Brain microvascular endothelial cell (primary cell): Measurements from ENCODE around the gene FLT1.

ENCODE experiments used
- DNase-seq: peaks from one replicate; pipeline ENCODE4 v3.0.0-alpha.2; 2020
- H3K27ac ChIP-seq: fragments of 250-450 bp; sonication (Bioruptor Pico); 2 replicates; pipeline ENCODE4 v1.5.1; 2020; ENCODE audit warnings: mild to moderate bottlenecking, moderate library complexity
- H3K27me3 ChIP-seq: fragments of 250-450 bp; sonication (Bioruptor Pico); replicated peaks from 2 replicates; pipeline ENCODE4 v1.5.1; 2020; ENCODE audit warnings: mild to moderate bottlenecking
- H3K36me3 ChIP-seq: fragments of 250-450 bp; sonication (Bioruptor Pico); replicated peaks from 2 replicates; pipeline ENCODE4 v1.5.1; 2020; ENCODE audit warnings: mild to moderate bottlenecking
- H3K4me3 ChIP-seq: 2 replicates; pipeline ENCODE4 v1.5.1; 2011; ENCODE audit warnings: low read depth, mild to moderate bottlenecking, control low read depth, low read length, moderate library complexity
- CTCF ChIP-seq: IDR thresholded peaks from 2 replicates; pipeline ENCODE4 v1.5.1; 2011; ENCODE audit warnings: low read depth, mild to moderate bottlenecking, moderate library complexity, low read length, control low read depth, inconsistent platforms; ENCODE audit errors: missing control alignments
- in situ Hi-C: cut with HindIII; loops from 2 replicates; pipeline ENCODE4 v1.10.0; 2017; ENCODE audit warnings: low sequenced_read_pairs, low pct_ligation_motif_present

Gene FLT1

GRCh38 chr13:28408863-28409262 is 86.1 kb downstream of the FLT1 start:
- Histone ChIP-seq H3K4me3 (no peak overlapping the region), H3K27ac (no peak overlapping the region), H3K27me3 (no peaks in the 10 kb centered on the region), H3K36me3 (no peaks in the 10 kb centered on the region)
- DNase-seq = no peak
- in situ Hi-C loops = no loop called here
- no peak for TF ChIP-seq CTCF

DNA sequence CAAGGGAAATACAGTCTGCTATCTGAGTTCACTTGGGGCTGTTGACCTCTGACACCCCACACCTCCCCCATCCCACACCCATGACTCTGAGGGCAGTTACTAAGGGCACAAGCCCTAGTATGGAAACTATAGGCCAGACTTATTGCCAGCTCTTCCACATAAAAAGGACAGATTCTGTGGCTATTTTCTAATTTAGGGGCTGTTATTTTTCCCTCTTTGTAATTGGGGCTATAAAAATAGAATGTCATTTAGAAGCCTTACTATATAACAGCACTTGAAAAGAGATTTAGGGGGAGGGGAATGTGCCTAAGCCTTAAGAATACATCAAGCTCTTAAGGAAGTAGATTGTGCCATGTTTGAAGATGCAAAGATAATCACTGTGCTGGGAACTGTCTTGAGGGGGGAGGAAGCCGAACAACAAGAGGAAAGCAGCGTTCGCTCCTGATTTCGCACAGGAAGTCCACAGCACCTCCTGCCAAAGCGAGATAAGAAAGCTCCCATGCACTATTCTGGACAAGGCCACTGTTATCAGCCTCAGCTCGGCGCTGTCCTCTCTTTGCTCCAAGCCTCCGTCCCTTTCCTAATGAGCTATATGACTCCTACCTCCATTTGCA is 86.6 kb downstream of the FLT1 start:
- Histone ChIP-seq H3K27me3 (no peaks in the 10 kb centered on the region), H3K27ac (no peak overlapping the region), H3K4me3 (no peak overlapping the region), H3K36me3 (no peaks in the 10 kb centered on the region)
- peak; percentile 7 for DNase-seq
- in situ Hi-C loops = no loop called here
- TF ChIP-seq CTCF = no peak

- no peak for TF ChIP-seq CTCF
- in situ Hi-C loops = no loop called here
- H3K27me3 ChIP-seq = no peaks in the 10 kb centered on the region
- H3K27ac ChIP-seq = no peak overlapping the region
- no peaks in the 10 kb centered on the region for H3K36me3 ChIP-seq
- DNase-seq = no peak
- no peak overlapping the region for H3K4me3 ChIP-seq
Observed at GRCh38 chr13:28406733-28407266, 88.1 kb downstream of the FLT1 start.

DNA sequence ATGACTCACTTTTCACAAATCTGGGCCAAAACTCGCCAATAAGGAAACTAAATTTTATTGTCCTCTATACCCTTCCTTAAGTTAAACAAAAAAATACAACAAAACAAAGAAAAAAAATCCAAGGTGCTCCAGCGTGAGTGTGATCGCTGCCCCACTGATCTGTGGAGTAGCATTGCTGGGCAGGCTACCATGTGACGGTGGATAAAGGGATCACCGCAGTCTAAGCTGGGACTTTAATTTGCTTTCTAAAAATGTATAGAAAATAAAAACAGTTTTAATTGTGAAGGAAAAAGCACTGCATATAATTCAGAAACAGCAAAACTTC is 92.9 kb downstream of the FLT1 start:
- Histone ChIP-seq H3K27me3 (no peaks in the 10 kb centered on the region), H3K4me3 (no peak overlapping the region), H3K36me3 (no peaks in the 10 kb centered on the region), H3K27ac (peak overlapping the region; percentile 84)
- in situ Hi-C loops = no loop called here
- TF ChIP-seq CTCF = no peak
- no peak for DNase-seq

GRCh38 chr13:28401303-28402056 is 93.4 kb downstream of the FLT1 start:
- no peaks in the 10 kb centered on the region for H3K27me3 ChIP-seq
- in situ Hi-C loops = no loop called here
- TF ChIP-seq CTCF = no peak
- no peaks in the 10 kb centered on the region for H3K36me3 ChIP-seq
- peak; percentile 74 for DNase-seq
- H3K27ac ChIP-seq = peak overlapping the region; percentile 84
- H3K4me3 ChIP-seq = no peak overlapping the region
